ENCODE data around the gene ZIC1. TPM values are rescaled to one million over a fixed set of nuclear protein-coding genes. Genes with fewer than 3 reads are reported as not detected.

Gene ZIC1
- total and polyA plus RNA-seq, 4 donors: under 0.01 to 0.10 TPM; not detected in 2

GRCh38 chr3:147367676-147368075 lies 41.5 kb upstream of the ZIC1 start:
- Histone ChIP-seq H3K4me1 (ENCODE audit: control insufficient read depth in 5 of 5, insufficient read depth in 5 of 5, low read length in 5 of 5) (no peaks in the 10 kb centered on the region), H3K36me3 (ENCODE audit: control insufficient read depth in 4 of 4, insufficient read depth in 4 of 4, low read length in 4 of 4) (no peaks in the 10 kb centered on the region), H3K27ac (ENCODE audit: low read depth in 1 of 2, low read length in 1 of 2) (no peak overlapping the region), H3K9me3 (ENCODE audit: control insufficient read depth in 4 of 4, insufficient read depth in 3 of 4, low read length in 3 of 4) (peaks cover 0 to 10% (median 0%) of the 10 kb centered on the region in 4 donors), H3K27me3 (ENCODE audit: control insufficient read depth in 3 of 3, insufficient read depth in 3 of 3, low read length in 2 of 3) (peaks cover 7 to 98% (median 93%) of the 10 kb centered on the region in 3 donors), H3K4me3 (no peak overlapping the region), H3K9ac (ENCODE audit: insufficient read depth in 1 of 2, low read length in 2 of 2) (no peak overlapping the region)
- DNase-seq (no peak), ATAC-seq (ENCODE audit: insufficient read depth, low FRiP score) (no peak)
- 6 to 19% methylated on average over 1 of the region's 1 CpG for WGBS, 2 donors
- no peak for TF ChIP-seq CTCF (IDR thresholded peaks at IDR 0.05; ENCODE audit: control extremely low read depth, extremely low read depth)

- Histone ChIP-seq H3K9me3 (ENCODE audit: control insufficient read depth in 4 of 4, insufficient read depth in 3 of 4, low read length in 3 of 4) (peaks cover 0 to 10% (median 0%) of the 10 kb centered on the region in 4 donors), H3K9ac (ENCODE audit: insufficient read depth in 1 of 2, low read length in 2 of 2) (no peak overlapping the region), H3K4me1 (ENCODE audit: control insufficient read depth in 5 of 5, insufficient read depth in 5 of 5, low read length in 5 of 5) (no peaks in the 10 kb centered on the region), H3K27me3 (ENCODE audit: control insufficient read depth in 3 of 3, insufficient read depth in 3 of 3, low read length in 2 of 3) (peaks cover 7 to 98% (median 96%) of the 10 kb centered on the region in 3 donors), H3K4me3 (no peak overlapping the region), H3K27ac (ENCODE audit: low read depth in 1 of 2, low read length in 1 of 2) (no peak overlapping the region), H3K36me3 (ENCODE audit: control insufficient read depth in 4 of 4, insufficient read depth in 4 of 4, low read length in 4 of 4) (no peaks in the 10 kb centered on the region)
- DNase-seq (no peak), ATAC-seq (ENCODE audit: insufficient read depth, low FRiP score) (no peak)
- WGBS, 2 donors: 8 to 9% methylated on average over 2 of the region's 2 CpGs
- no peak for TF ChIP-seq CTCF (IDR thresholded peaks at IDR 0.05; ENCODE audit: control extremely low read depth, extremely low read depth)
Observed at GRCh38 chr3:147368151-147368550, 41.0 kb upstream of the ZIC1 start.

GRCh38 chr3:147368561-147369221 lies 40.5 kb upstream of the ZIC1 start:
- peaks cover 0 to 13% (median 0%) of the 10 kb centered on the region in 4 donors for H3K9me3 ChIP-seq (ENCODE audit: control insufficient read depth in 4 of 4, insufficient read depth in 3 of 4, low read length in 3 of 4)
- no peak overlapping the region for H3K4me3 ChIP-seq
- no peak for ATAC-seq (ENCODE audit: insufficient read depth, low FRiP score)
- H3K4me1 ChIP-seq (ENCODE audit: control insufficient read depth in 5 of 5, insufficient read depth in 5 of 5, low read length in 5 of 5): no peaks in the 10 kb centered on the region
- peaks cover 7 to 98% (median 96%) of the 10 kb centered on the region in 3 donors for H3K27me3 ChIP-seq (ENCODE audit: control insufficient read depth in 3 of 3, insufficient read depth in 3 of 3, low read length in 2 of 3)
- DNase-seq: no peak
- no peak overlapping the region for H3K27ac ChIP-seq (ENCODE audit: low read depth in 1 of 2, low read length in 1 of 2)
- no peaks in the 10 kb centered on the region for H3K36me3 ChIP-seq (ENCODE audit: control insufficient read depth in 4 of 4, insufficient read depth in 4 of 4, low read length in 4 of 4)
- WGBS, 2 donors: 2 to 6% methylated on average over 16 of the region's 16 CpGs
- no peak overlapping the region for H3K9ac ChIP-seq (ENCODE audit: insufficient read depth in 1 of 2, low read length in 2 of 2)
- no peak for TF ChIP-seq CTCF (IDR thresholded peaks at IDR 0.05; ENCODE audit: control extremely low read depth, extremely low read depth)

All from lung (tissue), 12 donors.